Astrocyte (in vitro differentiated cells and primary cell): Measurements from ENCODE around the gene OR10A5.

Experiments
- CTCF ChIP-seq: IDR thresholded peaks from 2 replicates; pipeline ENCODE4 v1.5.1; 2011; ENCODE audit warnings: low read depth, mild to moderate bottlenecking, inconsistent platforms, low read length, moderate library complexity; ENCODE audit not compliant: insufficient read depth
- EZH2 ChIP-seq: IDR thresholded peaks from 2 replicates; pipeline ENCODE4 v1.6.1; 2012; ENCODE audit warnings: mild to moderate bottlenecking, low read length, inconsistent platforms; ENCODE audit not compliant: insufficient read depth

- TF ChIP-seq CTCF (no peak), EZH2 (no peak)
These were observed 11.5 kb upstream of the OR10A5 start for GRCh38 chr11:6834021-6834420.
